PC-3 (cell line): ENCODE results near the gene SNRNP70. TPM values are rescaled to one million over a fixed set of nuclear protein-coding genes. Genes with fewer than 3 reads are reported as not detected.

Experiments used
- ATAC-seq: fragments of 200-7000 bp; cut with Tn5 transposase; 2 replicates; pipeline ENCODE4 v1.9.1; 2020; ENCODE audit warnings: mild to moderate bottlenecking, moderate library complexity
- BruUV-seq: library from RNA; stranded (reverse); fragments of 400-500 nt; replicated peaks from 2 replicates; lab custom pipeline; 2021; lab: Mats Ljungman, UMichigan
- CTCF ChIA-PET: fragments of 300-600 bp; sonication (Branson Sonifier 250); formaldehyde crosslinking; loops from one replicate; lab custom pipeline; 2022; ENCODE audit warnings: antibody characterized with exemption; lab: Charles Lee
- POLR2A ChIA-PET: fragments of 300-600 bp; sonication (Branson Sonifier 250); formaldehyde crosslinking; loops from one replicate; lab custom pipeline; 2022; ENCODE audit warnings: antibody characterized with exemption; ENCODE audit not compliant: unreplicated experiment; lab: Charles Lee
- DNase-seq: peaks from one replicate; pipeline ENCODE4 v3.0.0-alpha.2; 2015
- H2AFZ ChIP-seq: fragments of 300-600 bp; sonication (generic); 2 replicates; pipeline ENCODE4 v1.6.0; 2016; ENCODE audit warnings: antibody characterized with exemption, low read length
- H3F3A ChIP-seq: fragments of 300-600 bp; sonication (generic); one replicate; pipeline ENCODE4 v1.6.0; 2017; ENCODE audit warnings: antibody characterized with exemption, low read length, control low read depth, mild to moderate bottlenecking; ENCODE audit not compliant: unreplicated experiment
- H3K27ac ChIP-seq: fragments of 300-600 bp; sonication (generic); 2 replicates; pipeline ENCODE4 v1.5.1; 2016; ENCODE audit warnings: mild to moderate bottlenecking, low read length
- H3K27me3 ChIP-seq: fragments of 300-600 bp; sonication (generic); 2 replicates; pipeline ENCODE4 v1.6.1; 2016; ENCODE audit warnings: low read length, mixed read lengths
- H3K36me3 ChIP-seq: fragments of 300-600 bp; sonication (generic); 2 replicates; pipeline ENCODE4 v1.6.1; 2016; ENCODE audit warnings: low read depth, mixed run types, low read length, mixed read lengths
- H3K4me1 ChIP-seq: fragments of 300-600 bp; sonication (generic); 2 replicates; pipeline ENCODE4 v1.5.1; 2016; ENCODE audit warnings: low read length; ENCODE audit not compliant: insufficient read depth
- H3K4me2 ChIP-seq: fragments of 300-600 bp; sonication (generic); 2 replicates; pipeline ENCODE4 v1.6.0; 2016; ENCODE audit warnings: low read length
- H3K4me3 ChIP-seq: fragments of 300-600 bp; sonication (generic); 2 replicates; pipeline ENCODE4 v1.5.1; 2016; ENCODE audit warnings: mild to moderate bottlenecking, low read length, mixed read lengths
- H3K79me2 ChIP-seq: fragments of 300-600 bp; sonication (generic); 2 replicates; pipeline ENCODE4 v1.6.1; 2017; ENCODE audit warnings: low read length, mixed read lengths
- H3K9ac ChIP-seq: fragments of 300-600 bp; sonication (generic); 2 replicates; pipeline ENCODE4 v1.6.0; 2016; ENCODE audit warnings: mild to moderate bottlenecking, low read length
- H3K9me2 ChIP-seq: fragments of 300-600 bp; sonication (generic); replicated peaks from 2 replicates; pipeline ENCODE4 v1.6.1; 2016; ENCODE audit warnings: mixed run types, low read length, mixed read lengths
- H3K9me3 ChIP-seq: fragments of 300-600 bp; sonication (generic); 2 replicates; pipeline ENCODE4 v1.6.1; 2016; ENCODE audit warnings: low read length, mixed read lengths
- H4K20me1 ChIP-seq: fragments of 300-600 bp; sonication (generic); 2 replicates; pipeline ENCODE4 v1.6.1; 2016; ENCODE audit warnings: low read length, mixed read lengths
- EZH2 ChIP-seq: fragments of 300-600 bp; sonication (generic); IDR thresholded peaks from one replicate; pipeline ENCODE4 v1.6.1; 2017; ENCODE audit warnings: antibody characterized with exemption, mild to moderate bottlenecking, low read length; ENCODE audit not compliant: unreplicated experiment
- EZH2phosphoT487 ChIP-seq: fragments of 300-600 bp; sonication (generic); IDR thresholded peaks from 2 replicates; pipeline ENCODE4 v1.6.1; 2018; ENCODE audit warnings: mild to moderate bottlenecking, antibody characterized with exemption, low read length, borderline replicate concordance
- intact Hi-C: fragments of 100-400 bp; cut with micrococcal nuclease; formaldehyde crosslinking; loops from 2 replicates; pipeline ENCODE4 v1.9.0; 2023
- total RNA-seq: library from RNA; depleted of rRNA; stranded (reverse); fragments of >200 nt; gene quantifications from 2 replicates; pipeline ENCODE4 v1.2.3, GENCODE V29; 2014
- TF ChIP-seq, protein P1 (sequence below): fragments of 300-600 bp; sonication (generic); conservative IDR thresholded peaks from 2 replicates; pipeline ENCODE4 v1.5.1; 2017; ENCODE audit warnings: antibody characterized with exemption, low read depth, mild to moderate bottlenecking, low read length

SNRNP70 gene
- total RNA-seq, 1 experiment from 2014 or later = 367 TPM

GRCh38 chr19:49133621-49134454 lies 48.6 kb downstream of the SNRNP70 start:
- H3K9me2 ChIP-seq = no peaks in the 10 kb centered on the region
- no peaks in the 10 kb centered on the region for H3K4me1 ChIP-seq
- no TSS peak for BruUV-seq
- no peak overlapping the region for H3K9ac ChIP-seq
- H4K20me1 ChIP-seq = no peaks in the 10 kb centered on the region
- DNase-seq = no peak
- POLR2A ChIA-PET = interaction anchor here (0.7 kb wide), 1 partner anchor 394 kb away, joined by 5 read pairs; no protein-coding TSS in a partner anchor
- H3K27me3 ChIP-seq = no peaks in the 10 kb centered on the region
- H3K9me3 ChIP-seq = no peaks in the 10 kb centered on the region
- no peak overlapping the region for H3K4me2 ChIP-seq
- ATAC-seq = no peak
- H3K79me2 ChIP-seq = no peaks in the 10 kb centered on the region
- CTCF ChIA-PET = no interaction called here
- no peaks in the 10 kb centered on the region for H3F3A ChIP-seq
- no peaks in the 10 kb centered on the region for H3K36me3 ChIP-seq
- intact Hi-C loops = no loop called here
- no peak overlapping the region for H3K4me3 ChIP-seq
- no peak overlapping the region for H2AFZ ChIP-seq
- H3K27ac ChIP-seq = no peak overlapping the region
- no peak for TF ChIP-seq EZH2
- no peak for TF ChIP-seq EZH2phosphoT487
- TF ChIP-seq, protein P1, sequence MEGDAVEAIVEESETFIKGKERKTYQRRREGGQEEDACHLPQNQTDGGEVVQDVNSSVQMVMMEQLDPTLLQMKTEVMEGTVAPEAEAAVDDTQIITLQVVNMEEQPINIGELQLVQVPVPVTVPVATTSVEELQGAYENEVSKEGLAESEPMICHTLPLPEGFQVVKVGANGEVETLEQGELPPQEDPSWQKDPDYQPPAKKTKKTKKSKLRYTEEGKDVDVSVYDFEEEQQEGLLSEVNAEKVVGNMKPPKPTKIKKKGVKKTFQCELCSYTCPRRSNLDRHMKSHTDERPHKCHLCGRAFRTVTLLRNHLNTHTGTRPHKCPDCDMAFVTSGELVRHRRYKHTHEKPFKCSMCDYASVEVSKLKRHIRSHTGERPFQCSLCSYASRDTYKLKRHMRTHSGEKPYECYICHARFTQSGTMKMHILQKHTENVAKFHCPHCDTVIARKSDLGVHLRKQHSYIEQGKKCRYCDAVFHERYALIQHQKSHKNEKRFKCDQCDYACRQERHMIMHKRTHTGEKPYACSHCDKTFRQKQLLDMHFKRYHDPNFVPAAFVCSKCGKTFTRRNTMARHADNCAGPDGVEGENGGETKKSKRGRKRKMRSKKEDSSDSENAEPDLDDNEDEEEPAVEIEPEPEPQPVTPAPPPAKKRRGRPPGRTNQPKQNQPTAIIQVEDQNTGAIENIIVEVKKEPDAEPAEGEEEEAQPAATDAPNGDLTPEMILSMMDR = no peak

DNA sequence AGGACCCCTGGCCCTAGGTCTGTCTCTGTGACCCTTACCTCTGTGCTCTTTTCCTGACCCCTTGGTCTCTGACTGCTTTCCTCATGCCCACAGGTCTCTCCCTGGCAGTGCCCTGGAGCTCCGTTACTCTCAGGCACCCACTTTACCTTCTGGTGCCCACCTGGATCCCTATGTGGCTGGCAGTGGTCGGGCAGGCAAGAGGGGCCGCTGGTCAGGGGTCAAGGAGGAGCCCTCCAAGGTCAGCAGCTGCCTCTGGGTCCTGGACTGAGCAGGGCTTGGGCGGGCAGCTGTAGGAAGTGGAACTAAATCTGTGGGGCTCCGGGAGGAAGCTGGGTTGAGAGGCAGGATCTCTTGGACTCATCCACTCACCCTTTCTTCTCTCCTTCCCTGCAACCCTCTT lies 50.4 kb downstream of the SNRNP70 start:
- no peaks in the 10 kb centered on the region for H3K36me3 ChIP-seq
- H3K4me3 ChIP-seq = no peak overlapping the region
- TF ChIP-seq, protein P1 = no peak
- TF ChIP-seq EZH2 = no peak
- TF ChIP-seq EZH2phosphoT487 = no peak
- H3K27me3 ChIP-seq = no peaks in the 10 kb centered on the region
- intact Hi-C loops = no loop called here
- no peak overlapping the region for H2AFZ ChIP-seq
- no peaks in the 10 kb centered on the region for H3F3A ChIP-seq
- H3K27ac ChIP-seq = no peak overlapping the region
- H3K79me2 ChIP-seq = no peaks in the 10 kb centered on the region
- H3K9me3 ChIP-seq = no peaks in the 10 kb centered on the region
- no peaks in the 10 kb centered on the region for H3K9me2 ChIP-seq
- ChIA-PET CTCF (no interaction called here), POLR2A (no interaction called here)
- H3K4me2 ChIP-seq = no peak overlapping the region
- H3K9ac ChIP-seq = no peak overlapping the region
- ATAC-seq = no peak
- no peak for DNase-seq
- H4K20me1 ChIP-seq = no peaks in the 10 kb centered on the region
- no peaks in the 10 kb centered on the region for H3K4me1 ChIP-seq
- BruUV-seq = no TSS peak

GRCh38 chr19:49136771-49137171 lies 51.5 kb downstream of the SNRNP70 start:
- H3K27me3 ChIP-seq = no peaks in the 10 kb centered on the region
- H3K9me3 ChIP-seq = no peaks in the 10 kb centered on the region
- POLR2A ChIA-PET = no interaction called here
- H3K36me3 ChIP-seq = no peaks in the 10 kb centered on the region; the same call in 1 of the 2 replicates
- H3K4me1 ChIP-seq = no peaks in the 10 kb centered on the region
- CTCF ChIA-PET = no interaction called here
- H3K9me2 ChIP-seq = no peaks in the 10 kb centered on the region
- no peak overlapping the region for H3K4me2 ChIP-seq
- intact Hi-C loops = no loop called here
- ATAC-seq = no peak
- H3K79me2 ChIP-seq = peaks cover 6% of the 10 kb centered on the region
- H3K27ac ChIP-seq = no peak overlapping the region
- H3F3A ChIP-seq = no peaks in the 10 kb centered on the region
- no peak overlapping the region for H2AFZ ChIP-seq
- TF ChIP-seq, protein P1 = no peak
- TF ChIP-seq EZH2phosphoT487 (no peak), EZH2 (no peak)
- no peak overlapping the region for H3K9ac ChIP-seq
- DNase-seq = no peak
- no peak overlapping the region for H3K4me3 ChIP-seq
- H4K20me1 ChIP-seq = no peaks in the 10 kb centered on the region
- BruUV-seq = no TSS peak
